AG04449 (cell line): ENCODE results near the gene METTL22.

ENCODE experiments used
- CTCF ChIA-PET: fragments of 350-600 bp; formaldehyde crosslinking; extraction: SDS; loops from one replicate; lab custom pipeline; 2021; ENCODE audit warnings: antibody characterized with exemption; lab: Yijun Ruan, JAX
- POLR2A ChIA-PET: fragments of 400-600, 350-600 bp; formaldehyde crosslinking; extraction: SDS; loops from one replicate; lab custom pipeline; 2020; ENCODE audit warnings: antibody characterized with exemption, inconsistent platforms; lab: Yijun Ruan, JAX
- DNase-seq: peaks from one replicate; pipeline ENCODE4 v3.0.0-alpha.2; 2010; ENCODE audit warnings: low read depth, low spot score
- H3K4me3 ChIP-seq: 2 replicates; pipeline ENCODE4 v1.5.1; 2011; ENCODE audit warnings: low read depth, mild to moderate bottlenecking, control low read depth, low read length
- CTCF ChIP-seq: IDR thresholded peaks from one replicate; pipeline ENCODE4 v1.5.1; 2011; ENCODE audit warnings: mild to moderate bottlenecking, moderate library complexity, low read length, control low read depth, inconsistent platforms; ENCODE audit not compliant: insufficient read depth; ENCODE audit errors: missing control alignments

Gene METTL22

GRCh38 chr16:8691728-8692127 lies 70.2 kb downstream of the METTL22 start:
- H3K4me3 ChIP-seq, result no peak overlapping the region
- TF ChIP-seq CTCF, result no peak
- CTCF ChIA-PET, result no interaction called here
- no peak for DNase-seq
- POLR2A ChIA-PET, result no interaction called here

- H3K4me3 ChIP-seq, result no peak overlapping the region
- TF ChIP-seq CTCF, result no peak
- ChIA-PET POLR2A (no interaction called here), CTCF (interaction anchor here (0.9 to 1.3 kb wide), 2 partner anchors 9 to 11 kb away, joined by 3 read pairs; no protein-coding TSS in a partner anchor)
- no peak for DNase-seq
These were observed 73.6 kb downstream of the METTL22 start for GRCh38 chr16:8694795-8695728.

- no peak for TF ChIP-seq CTCF
- ChIA-PET POLR2A (no interaction called here), CTCF (no interaction called here)
These were observed 75.4 kb downstream of the METTL22 start for GRCh38 chr16:8696880-8697279.

GRCh38 chr16:8697965-8698364 lies 76.5 kb downstream of the METTL22 start:
- POLR2A ChIA-PET, result no interaction called here
- no peak for TF ChIP-seq CTCF
- DNase-seq, result no peak
- CTCF ChIA-PET, result interaction anchor here (1.4 kb wide), 1 partner anchor 54 kb away, joined by 3 read pairs; no protein-coding TSS in a partner anchor
- H3K4me3 ChIP-seq, result no peak overlapping the region

More at GRCh38 chr16:8696880-8697279, 75.4 kb downstream of the METTL22 start:
- no peak for DNase-seq
- no peak overlapping the region for H3K4me3 ChIP-seq
